ENCODE results near the gene PIH1D2. TPM values are rescaled to one million over a fixed set of nuclear protein-coding genes. Genes with fewer than 3 reads are reported as not detected.
"Not testable (repeated sequence)": the region's sequence is repeated elsewhere in the genome, so short reads cannot be mapped to it uniquely, and the experiment has no call there.

PIH1D2 gene
- total and polyA plus RNA-seq, 2 donors (not counting 3 experiments of a cell fraction or from before 2014, with no cell fraction given): 0.51 to 1.3 TPM

DNA sequence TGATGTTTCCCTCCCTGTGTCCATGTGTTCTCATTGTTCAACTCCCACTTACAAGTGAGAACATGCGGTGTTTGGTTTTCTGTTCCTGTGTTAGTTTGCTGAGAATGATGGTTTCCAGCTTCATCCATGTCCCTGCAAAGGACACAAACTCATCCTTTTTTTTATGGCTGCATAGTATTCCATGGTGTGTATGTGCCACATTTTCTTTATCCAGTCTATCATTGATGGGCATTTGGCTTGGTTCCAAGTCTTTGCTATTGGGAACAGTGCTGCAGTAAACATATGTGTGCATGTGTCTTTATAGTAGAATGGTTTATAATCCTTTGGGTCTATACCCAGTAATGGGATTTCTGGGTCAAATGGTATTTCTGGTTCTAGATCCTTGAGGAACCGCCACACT is 27.2 kb downstream of the PIH1D2 start:
- H3K27ac ChIP-seq (ENCODE audit: insufficient read depth, low read depth, low read length); H3K9me3 ChIP-seq (replicated peaks; ENCODE audit: control insufficient read depth, insufficient read depth, low read length); H2AFZ ChIP-seq (ENCODE audit: low read depth, low read length); BruUV-seq (replicated peaks); H3K4me3 ChIP-seq (replicated peaks in 1 of 3; ENCODE audit: insufficient read depth in 1 of 3, low read depth in 1 of 3, low read length in 3 of 3); H3K4me2 ChIP-seq (ENCODE audit: insufficient read depth, low read length); H3K79me2 ChIP-seq (ENCODE audit: control insufficient read depth, insufficient read depth, low read length); DNase-seq (ENCODE audit: low read depth, low spot score); FAIRE-seq; H3K27me3 ChIP-seq (ENCODE audit: control insufficient read depth in 2 of 2, insufficient read depth in 2 of 2, low read length in 2 of 2); H3K9me1 ChIP-seq (replicated peaks; ENCODE audit: control insufficient read depth, extremely low read depth, insufficient read depth, low read length); CTCF ChIA-PET; intact Hi-C loops (cut with micrococcal nuclease); H3K9ac ChIP-seq (replicated peaks; ENCODE audit: extremely low read depth, insufficient read depth, low read length); POLR2A ChIA-PET; dilution Hi-C loops (cut with MboI; ENCODE audit: extremely low pct_ligation_motif_present, low sequenced_read_pairs); H4K20me1 ChIP-seq (replicated peaks; ENCODE audit: control insufficient read depth, extremely low read depth, insufficient read depth, low read length): not testable (repeated sequence)
- Histone ChIP-seq H3K4me1 (ENCODE audit: control insufficient read depth, extremely low read depth, insufficient read depth, low read length) (peaks cover 24% of the 10 kb centered on the region), H3K36me3 (ENCODE audit: control insufficient read depth in 2 of 2, extremely low read depth in 1 of 2, insufficient read depth in 2 of 2, low read length in 2 of 2) (peaks cover 6 to 14% of the 10 kb centered on the region in 2 experiments)

DNA sequence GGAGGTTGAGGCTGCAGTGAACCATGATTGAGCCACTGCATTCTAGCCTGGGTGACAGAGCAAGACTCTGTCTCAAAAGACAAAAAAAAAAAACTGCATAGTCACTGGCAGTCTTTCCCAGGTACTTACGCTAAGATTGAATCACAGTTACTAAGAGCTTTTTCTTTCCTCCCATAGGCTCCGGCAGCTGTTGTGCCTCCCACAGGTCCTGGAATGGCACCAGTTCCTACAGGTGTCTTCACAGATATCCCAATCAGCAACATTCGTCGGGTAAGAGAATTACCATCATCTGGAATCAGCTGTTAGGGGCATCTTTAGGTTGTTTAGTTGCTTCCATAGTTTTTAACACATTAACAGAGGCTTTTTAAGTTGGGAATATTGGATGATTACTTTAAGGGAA is 28.9 kb downstream of the PIH1D2 start:
- CTCF ChIA-PET: no interaction called here
- FAIRE-seq: no peak

More for the DNA sequence above, 28.9 kb downstream of the PIH1D2 start:
- no peak overlapping the region for H2AFZ ChIP-seq (ENCODE audit: low read depth, low read length)
- POLR2A ChIA-PET: no interaction called here
- no peak overlapping the region for H3K4me3 ChIP-seq (replicated peaks in 1 of 3; ENCODE audit: insufficient read depth in 1 of 3, low read depth in 1 of 3, low read length in 3 of 3)
- no TSS peak for BruUV-seq (replicated peaks)
- H3K27ac ChIP-seq (ENCODE audit: insufficient read depth, low read depth, low read length): no peak overlapping the region
- TF ChIP-seq EZH2 (IDR thresholded peaks at IDR 0.05; ENCODE audit: borderline replicate concordance, low read depth, low read length, severe bottlenecking) (no peak), POLR2A (IDR thresholded peaks at IDR 0.05; ENCODE audit: low read depth, low read length) (no peak), FOS (IDR thresholded peaks at IDR 0.05; ENCODE audit: borderline replicate concordance, insufficient read depth, low read length) (no peak), POLR2AphosphoS5 (IDR thresholded peaks at IDR 0.05; ENCODE audit: insufficient read depth, low read depth, low read length) (no peak), GATA2 (IDR thresholded peaks at IDR 0.05; ENCODE audit: insufficient read depth, insufficient read length, low read depth, low read length) (no peak), MYC (IDR thresholded peaks at IDR 0.05; ENCODE audit: low read depth, low read length) (no peak), JUN (IDR thresholded peaks at IDR 0.05; ENCODE audit: borderline replicate concordance, insufficient read depth, insufficient read length, low read depth) (no peak)
- TF ChIP-seq, protein P1, sequence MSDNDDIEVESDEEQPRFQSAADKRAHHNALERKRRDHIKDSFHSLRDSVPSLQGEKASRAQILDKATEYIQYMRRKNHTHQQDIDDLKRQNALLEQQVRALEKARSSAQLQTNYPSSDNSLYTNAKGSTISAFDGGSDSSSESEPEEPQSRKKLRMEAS (IDR thresholded peaks at IDR 0.05; ENCODE audit: insufficient read depth, insufficient read length): no peak
- TF ChIP-seq, protein P2, sequence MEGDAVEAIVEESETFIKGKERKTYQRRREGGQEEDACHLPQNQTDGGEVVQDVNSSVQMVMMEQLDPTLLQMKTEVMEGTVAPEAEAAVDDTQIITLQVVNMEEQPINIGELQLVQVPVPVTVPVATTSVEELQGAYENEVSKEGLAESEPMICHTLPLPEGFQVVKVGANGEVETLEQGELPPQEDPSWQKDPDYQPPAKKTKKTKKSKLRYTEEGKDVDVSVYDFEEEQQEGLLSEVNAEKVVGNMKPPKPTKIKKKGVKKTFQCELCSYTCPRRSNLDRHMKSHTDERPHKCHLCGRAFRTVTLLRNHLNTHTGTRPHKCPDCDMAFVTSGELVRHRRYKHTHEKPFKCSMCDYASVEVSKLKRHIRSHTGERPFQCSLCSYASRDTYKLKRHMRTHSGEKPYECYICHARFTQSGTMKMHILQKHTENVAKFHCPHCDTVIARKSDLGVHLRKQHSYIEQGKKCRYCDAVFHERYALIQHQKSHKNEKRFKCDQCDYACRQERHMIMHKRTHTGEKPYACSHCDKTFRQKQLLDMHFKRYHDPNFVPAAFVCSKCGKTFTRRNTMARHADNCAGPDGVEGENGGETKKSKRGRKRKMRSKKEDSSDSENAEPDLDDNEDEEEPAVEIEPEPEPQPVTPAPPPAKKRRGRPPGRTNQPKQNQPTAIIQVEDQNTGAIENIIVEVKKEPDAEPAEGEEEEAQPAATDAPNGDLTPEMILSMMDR (IDR thresholded peaks at IDR 0.05; ENCODE audit: extremely low read depth in 1 of 2, insufficient read depth in 1 of 2, low read depth in 1 of 2, low read length in 2 of 2): no peak
- peaks cover 6 to 15% of the 10 kb centered on the region in 2 experiments for H3K36me3 ChIP-seq (ENCODE audit: control insufficient read depth in 2 of 2, extremely low read depth in 1 of 2, insufficient read depth in 2 of 2, low read length in 2 of 2)
- dilution Hi-C loops (cut with MboI; ENCODE audit: extremely low pct_ligation_motif_present, low sequenced_read_pairs) (no loop called here), intact Hi-C loops (cut with micrococcal nuclease) (no loop called here)
- H3K9ac ChIP-seq (replicated peaks; ENCODE audit: extremely low read depth, insufficient read depth, low read length): no peak overlapping the region
- no peak overlapping the region for H3K4me2 ChIP-seq (ENCODE audit: insufficient read depth, low read length)
- no peaks in the 10 kb centered on the region for H3K27me3 ChIP-seq (ENCODE audit: control insufficient read depth in 2 of 2, insufficient read depth in 2 of 2, low read length in 2 of 2)
- no peaks in the 10 kb centered on the region for H3K9me3 ChIP-seq (replicated peaks; ENCODE audit: control insufficient read depth, insufficient read depth, low read length)
- H4K20me1 ChIP-seq (replicated peaks; ENCODE audit: control insufficient read depth, extremely low read depth, insufficient read depth, low read length): no peaks in the 10 kb centered on the region
- H3K9me1 ChIP-seq (replicated peaks; ENCODE audit: control insufficient read depth, extremely low read depth, insufficient read depth, low read length): no peaks in the 10 kb centered on the region
- H3K79me2 ChIP-seq (ENCODE audit: control insufficient read depth, insufficient read depth, low read length): peaks cover 5% of the 10 kb centered on the region
- H3K4me1 ChIP-seq (ENCODE audit: control insufficient read depth, extremely low read depth, insufficient read depth, low read length): peaks cover 24% of the 10 kb centered on the region
- DNase-seq (ENCODE audit: low read depth, low spot score): no peak

Measured in endothelial cell of umbilical vein (primary cell).